Activated CD4-positive, alpha-beta T cell treated with anti-CD3 and anti-CD28 coated beads for 48 hours (primary cell): ENCODE data around the gene GRIN2A.

ENCODE experiments used
- DNase-seq: peaks from one replicate; pipeline ENCODE4 v3.0.0-alpha.2; 2020

GRIN2A gene

DNA sequence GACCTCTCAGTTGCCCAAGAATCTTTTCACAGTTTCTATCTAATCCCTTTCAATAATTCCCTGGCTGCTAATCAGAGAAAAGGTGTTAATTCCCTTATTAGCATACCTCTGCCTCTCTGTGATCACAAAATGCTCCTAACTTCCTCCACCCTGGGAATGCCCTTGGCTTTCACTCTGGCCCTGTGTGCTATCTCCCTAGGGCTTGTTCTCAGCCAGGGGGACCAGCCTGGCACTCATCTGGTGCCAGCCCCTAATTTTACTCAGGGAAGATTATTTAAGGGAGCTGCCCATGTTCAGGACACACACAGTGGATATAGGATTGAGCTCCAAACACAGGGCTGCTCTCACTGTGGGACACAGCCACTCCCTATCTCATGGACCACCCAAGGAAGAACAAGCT, 225.2 kb downstream of the GRIN2A start:
- no peak for DNase-seq

DNA sequence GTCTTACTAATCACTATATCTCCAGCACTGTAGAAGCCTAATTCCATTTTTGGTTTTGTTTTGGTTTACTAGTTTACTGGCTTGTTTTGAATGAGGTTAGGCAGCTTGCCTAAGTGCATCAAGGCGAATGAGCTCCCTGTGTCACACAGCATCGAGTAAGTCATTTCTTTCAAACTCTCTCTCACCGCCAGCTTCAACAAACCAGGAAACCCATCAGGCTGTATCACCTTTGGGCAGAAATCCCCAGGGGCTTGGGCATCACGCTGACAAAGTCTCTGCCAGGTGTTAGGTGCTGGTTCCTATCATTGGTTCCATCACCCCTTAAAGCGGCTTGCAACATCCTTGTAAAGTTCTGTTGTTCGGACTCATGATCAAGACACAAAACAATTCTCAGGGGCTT, 226.6 kb downstream of the GRIN2A start:
- no peak for DNase-seq

DNA sequence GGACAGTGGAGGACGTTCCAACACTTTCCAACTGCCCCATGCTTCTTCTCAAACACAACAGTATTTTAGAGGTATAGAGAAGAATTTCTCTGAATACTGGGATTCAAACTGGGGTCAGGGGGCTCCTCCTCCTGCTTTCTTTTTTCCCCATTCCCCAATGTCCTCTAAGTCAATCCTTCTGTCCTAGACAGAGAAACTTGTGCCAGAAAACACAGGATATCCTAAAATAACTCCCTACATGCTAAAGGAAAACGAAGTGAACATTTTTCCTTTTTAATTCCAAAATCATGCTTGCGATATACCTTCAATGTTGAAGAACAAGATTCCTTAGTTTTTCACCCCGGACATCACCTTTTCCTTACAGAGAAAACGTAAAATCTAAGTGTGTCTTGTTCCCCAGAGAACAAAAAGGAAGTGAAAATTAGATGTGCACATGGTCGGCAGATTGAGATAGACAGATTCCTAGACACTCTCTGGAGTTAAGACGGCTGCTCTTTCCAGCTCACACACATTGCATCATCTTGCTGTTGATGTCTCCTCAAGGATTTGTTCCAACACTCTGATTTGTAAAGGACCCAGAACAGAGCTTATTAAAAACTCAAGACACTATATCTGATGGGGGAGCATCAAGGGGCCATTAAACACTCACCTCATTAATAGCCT, 228.2 kb downstream of the GRIN2A start:
- no peak for DNase-seq

DNA sequence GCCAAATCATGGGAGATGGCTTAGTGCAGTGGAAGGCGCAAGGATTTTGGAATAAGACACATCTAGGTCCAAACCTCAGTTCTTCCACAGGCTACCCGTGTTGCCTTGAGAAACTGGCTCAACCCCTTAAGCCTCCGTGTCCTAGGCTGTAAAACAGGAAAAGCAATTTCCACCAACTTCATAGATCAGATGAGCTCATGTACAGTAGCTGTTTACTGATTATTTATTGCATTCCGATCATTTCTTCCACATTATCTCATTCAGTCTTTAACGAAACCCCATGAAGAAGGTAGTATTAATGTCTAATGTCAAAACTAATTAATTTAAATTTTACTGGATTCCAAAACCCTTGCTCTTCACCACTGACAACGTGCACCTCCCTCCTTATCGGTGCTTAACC, 231.6 kb downstream of the GRIN2A start:
- no peak for DNase-seq

DNA sequence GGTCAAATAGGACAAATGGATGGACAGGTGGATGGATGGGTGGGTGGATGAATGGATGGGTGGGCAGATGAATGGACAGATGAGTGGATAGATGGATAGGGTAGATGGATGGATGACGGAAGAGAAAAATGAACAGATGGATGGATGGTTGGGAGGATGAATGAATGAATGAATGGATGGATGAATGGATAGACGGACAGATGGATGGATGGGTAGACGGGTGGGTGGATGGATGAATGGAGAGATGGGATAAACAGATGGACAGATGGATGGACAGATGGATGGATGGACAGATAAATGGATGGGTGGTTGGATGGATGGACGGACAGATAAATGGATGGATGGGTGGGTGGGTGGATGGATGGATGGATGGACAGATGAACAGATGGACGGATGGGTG, 232.8 kb downstream of the GRIN2A start:
- DNase-seq = no peak

DNA sequence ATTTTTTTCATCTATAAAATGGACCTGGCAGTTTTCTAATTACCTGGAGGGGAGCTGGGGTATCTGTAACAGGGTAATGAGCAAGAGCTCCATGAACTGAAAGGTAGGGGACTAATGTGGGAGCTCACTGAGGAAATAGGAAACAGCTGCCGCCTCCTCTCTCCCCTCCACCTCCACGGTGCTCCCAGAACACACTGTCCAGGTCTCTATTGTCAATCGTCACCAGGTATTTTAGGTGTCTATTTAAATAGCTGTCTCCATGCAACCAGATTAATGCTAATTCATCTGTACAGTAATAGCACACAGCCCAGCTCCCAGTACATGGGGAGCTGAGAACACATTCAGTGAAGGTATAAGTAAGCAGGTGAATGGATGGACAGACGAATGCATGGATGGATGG, 233.3 kb downstream of the GRIN2A start:
- no peak for DNase-seq

DNA sequence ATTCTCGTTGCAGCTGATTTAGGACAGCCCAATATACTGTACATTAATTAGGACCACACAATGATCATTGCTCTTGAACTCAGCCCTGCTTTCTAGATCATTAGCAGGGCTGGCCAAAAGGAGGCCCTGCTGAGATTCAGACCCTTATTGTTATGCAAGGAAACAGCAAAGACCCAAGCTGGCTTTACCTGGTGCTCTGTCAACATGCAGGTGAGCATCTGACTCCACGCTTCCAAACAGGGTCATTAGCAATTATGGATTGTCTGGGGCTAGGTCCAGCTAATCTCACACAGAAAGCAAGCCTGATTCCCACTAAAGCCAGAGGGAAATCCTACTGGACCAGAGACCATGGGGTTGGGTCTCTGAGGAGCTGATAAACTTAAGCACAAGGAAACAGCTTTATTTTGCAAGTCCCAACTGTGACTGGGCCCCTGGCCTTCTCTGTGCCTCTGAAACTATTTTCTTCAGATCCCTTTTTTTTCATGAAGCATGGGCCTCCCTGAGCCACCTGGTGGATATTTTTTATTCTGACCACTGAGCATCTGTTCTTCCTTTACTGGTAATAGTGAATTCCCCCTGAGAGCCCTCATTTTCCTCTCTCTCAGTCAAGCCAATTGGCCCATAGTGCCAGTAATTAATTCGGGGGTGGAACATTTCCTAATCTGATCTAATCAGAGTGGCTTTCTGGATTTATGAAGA, 236.1 kb downstream of the GRIN2A start:
- DNase-seq = no peak

DNA sequence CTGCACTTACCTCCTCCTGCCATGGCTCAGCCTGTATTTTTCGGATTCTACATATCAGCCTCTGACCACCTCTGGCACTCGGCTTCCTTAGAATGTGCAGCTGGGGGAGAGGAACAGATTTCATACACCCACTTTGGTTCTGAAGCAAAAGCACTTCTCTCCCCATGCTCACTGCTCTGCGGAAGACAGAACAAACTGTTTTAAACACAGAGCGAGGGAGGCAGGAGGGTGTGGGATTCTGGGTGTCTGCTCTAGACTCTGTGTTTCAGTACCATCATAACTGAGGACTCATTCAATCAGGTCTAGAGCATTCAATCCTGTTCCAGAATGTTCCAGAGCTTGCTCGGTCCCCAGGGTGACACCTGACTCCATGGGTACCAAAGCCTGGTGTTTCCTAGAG, 239.1 kb downstream of the GRIN2A start:
- no peak for DNase-seq

DNA sequence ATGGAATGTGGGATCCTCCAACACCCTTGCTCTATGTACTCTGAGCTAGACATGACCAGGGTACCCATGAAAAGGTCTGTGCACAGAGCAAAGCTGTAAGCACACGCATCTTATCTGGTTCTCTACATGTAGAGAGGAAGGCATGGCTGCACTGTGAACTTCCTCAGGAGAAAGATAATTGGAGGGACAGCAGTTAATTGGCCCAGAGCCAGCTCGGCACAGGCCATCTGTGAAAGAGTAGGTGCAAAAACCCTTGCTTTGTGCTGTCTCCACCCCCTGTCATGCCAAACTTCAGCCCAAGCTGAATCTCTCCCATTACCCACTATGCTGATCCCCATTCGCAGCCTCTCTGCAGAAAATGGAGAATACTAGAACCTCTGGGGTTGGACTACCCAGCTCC, 241.0 kb downstream of the GRIN2A start:
- no peak for DNase-seq

DNA sequence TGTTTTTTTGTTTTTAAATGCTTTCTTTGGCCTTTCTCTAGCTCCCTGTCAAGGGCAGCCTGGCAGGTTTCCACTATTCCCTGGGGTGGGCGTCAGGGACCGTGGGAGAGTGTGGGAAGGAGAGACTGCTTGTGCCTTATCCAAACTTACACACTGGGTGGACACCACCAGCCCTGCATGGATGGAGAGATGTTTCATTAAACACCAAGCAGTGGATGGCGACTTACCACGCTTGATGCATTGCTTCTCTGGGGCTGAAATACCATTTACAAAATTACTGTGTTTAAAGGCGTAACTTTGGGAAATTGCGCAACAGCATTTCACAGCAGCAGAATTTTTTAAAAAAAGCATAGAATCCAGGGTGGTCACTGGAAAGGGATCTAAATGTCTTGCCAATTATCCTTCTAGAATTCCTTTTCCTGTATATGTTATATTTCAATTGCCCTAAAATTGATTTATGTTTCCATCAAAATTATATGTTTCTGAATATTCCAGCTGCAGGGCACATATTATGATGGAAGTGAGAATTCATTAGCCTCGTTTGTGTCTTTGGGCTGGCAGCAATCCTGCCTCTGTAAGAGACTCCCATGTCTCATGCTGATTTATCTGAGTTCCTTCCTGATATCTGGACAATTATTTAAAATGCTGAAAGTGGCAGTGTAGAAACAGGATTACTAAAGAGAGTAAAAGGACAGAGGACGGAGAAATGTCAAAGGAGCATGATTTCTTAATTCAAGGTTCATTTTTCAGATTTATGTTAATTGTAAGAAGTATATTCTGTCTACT, 247.3 kb downstream of the GRIN2A start:
- no peak for DNase-seq

DNA sequence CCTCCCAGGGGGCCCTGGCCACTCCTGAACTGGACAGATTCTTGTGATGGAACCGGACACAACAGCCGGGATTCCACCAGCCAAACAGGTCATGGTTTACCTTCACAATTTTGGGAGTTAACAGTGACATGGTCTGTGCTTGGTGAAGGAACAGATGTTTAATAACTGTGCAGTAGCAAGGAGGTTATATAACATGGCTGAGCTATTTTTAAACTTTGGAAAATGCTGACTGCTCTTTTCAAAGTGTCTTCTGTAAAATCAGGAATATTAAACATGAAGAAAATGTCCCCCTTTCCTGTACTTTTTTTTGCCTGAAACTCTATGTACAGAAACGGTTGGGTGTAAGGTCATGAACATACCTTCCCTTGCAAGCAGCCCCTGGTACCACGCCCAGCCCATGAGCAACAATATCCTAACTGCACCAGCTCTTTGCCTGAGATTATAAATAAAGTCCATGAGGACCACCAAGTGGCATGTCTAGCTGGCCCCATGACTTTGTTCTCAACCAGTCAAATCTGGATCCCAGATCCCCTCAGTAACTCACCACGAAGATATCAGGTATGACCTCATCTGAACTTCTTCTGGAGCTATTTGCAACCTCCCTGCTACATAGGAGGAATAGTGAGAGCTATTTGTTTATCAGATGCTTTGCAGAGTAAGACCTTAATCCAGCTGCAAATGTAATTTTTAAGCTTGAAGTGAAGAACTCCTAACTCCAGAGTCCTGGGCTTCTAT, 249.1 kb downstream of the GRIN2A start:
- no peak for DNase-seq

DNA sequence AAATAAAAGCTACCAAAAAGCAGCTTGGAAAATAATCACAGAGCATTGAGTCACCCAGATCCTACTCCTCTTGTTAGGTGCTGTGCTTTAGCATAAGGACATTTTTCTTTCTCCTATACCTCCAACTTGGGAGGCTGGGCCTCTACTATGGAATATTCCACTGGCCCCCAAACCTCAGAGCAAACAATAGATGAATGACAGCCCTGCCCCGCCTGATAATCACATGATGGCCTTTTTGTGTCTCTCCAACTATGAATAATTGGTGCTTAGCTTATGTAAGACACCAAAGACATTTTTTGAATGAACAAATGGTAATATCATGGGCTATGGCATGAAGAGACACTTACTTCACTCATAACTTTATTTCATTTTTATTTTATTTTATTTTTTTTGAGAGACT, 250.2 kb downstream of the GRIN2A start:
- no peak for DNase-seq

DNA sequence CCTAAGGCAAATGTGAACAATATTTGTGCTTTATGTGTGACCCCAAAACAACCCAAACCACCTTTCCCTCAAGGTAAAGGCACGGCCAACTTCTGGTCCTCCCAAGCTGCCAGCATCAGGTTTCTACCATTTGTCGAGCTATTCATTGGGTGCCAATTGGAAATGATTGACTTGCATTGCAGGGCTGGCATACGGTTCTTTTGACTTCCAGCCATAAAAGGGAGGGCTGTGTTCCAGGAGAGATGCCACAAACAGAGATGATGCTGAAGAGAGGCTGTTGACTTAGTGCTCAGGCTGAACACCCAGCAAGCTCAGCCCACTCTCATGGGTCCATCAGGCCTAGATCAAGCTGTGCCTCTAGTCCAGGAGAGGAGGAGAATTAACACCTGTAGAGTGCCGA, 252.4 kb downstream of the GRIN2A start:
- no peak for DNase-seq

DNA sequence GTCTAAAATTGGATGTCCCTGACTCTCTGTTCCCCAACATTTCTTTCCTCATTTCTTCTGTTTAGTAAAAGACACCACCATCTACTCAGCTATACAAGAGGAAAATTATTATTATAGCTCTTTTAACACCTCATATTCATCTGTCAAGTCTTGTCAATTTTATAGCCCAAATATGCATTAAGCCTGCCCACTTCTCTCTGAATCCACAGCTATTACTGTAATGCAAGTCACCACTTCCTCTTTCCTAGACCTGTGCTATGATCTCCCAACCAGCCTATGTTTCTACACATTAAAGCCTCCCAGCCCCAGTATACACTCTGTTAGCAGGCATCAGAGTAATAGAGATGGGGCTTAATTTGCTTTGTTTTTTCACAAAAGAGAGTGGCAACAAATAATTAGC, 252.9 kb downstream of the GRIN2A start:
- no peak for DNase-seq

DNA sequence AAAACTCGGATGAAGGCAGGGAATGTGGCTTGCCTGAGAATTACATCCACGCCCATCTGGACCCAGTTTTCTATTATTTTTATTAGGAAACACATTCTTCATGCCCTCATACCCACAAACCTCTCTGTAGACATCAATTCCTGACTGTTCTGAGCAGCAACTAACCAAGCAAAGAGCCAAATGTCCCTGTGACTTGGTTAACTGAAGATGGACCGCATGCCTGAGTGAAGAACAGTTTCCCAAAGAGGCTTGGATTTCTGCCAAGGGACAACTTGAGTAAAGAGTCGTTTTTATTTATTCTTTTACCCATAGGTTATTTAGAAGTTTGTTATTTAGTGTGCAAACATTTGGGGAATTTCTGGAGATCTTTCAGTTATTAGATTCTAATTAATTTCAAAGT, 259.8 kb downstream of the GRIN2A start:
- DNase-seq = no peak

DNA sequence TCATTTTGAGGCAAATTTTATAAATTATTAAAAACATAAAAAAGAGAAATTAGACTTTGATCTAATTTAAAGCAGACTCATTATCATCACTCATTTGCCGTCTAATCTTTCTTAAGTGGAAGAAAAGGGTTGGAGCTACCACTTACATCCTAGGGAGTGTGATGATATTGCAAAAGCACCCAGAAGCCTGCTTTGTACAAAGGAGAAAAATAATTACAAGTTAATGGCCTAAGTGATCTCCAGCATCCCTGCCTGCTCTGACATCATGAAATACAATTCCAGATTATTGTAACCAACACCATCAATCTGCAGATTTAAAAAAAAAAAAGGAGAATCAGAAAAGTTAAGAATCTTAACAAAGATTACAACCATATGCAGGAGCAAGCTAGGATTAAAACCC, 260.2 kb downstream of the GRIN2A start:
- no peak for DNase-seq

DNA sequence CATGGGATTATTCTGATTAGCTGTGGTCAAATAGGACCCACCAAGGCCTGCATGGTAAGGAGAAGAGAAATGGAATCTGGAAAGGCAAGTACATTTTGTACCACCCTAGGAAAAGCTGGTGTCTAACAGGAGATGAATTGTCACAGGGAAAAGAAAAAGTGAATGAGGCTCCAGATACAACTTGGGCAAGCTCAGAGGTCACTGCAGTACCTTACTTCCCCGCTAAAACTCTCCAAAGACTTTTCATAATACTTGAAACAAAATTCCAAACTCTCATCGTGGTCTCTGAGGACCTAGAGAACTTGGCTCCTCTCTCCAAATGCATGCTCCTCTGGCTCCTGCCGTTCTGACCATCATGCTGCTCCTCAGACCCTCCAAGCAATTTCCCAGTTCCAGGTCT, 262.8 kb downstream of the GRIN2A start:
- no peak for DNase-seq

DNA sequence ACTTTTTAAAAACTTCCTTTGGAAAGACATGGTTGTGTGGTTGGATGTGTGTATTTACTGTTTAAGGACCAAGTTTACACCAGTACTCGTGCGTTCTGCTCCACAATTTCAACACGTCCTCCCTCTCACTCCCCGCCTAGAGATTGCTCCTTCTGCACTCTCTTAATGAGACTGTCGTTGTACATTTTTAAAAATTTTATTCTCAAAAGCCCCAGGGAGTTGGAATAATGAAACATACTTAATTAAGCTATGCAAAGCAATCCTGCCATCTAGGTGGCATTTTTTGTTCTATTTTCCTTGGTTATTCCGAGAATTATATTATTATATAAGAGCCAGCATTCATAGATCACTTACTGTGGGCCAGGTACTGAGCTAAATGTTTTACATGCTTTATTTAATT, 264.5 kb downstream of the GRIN2A start:
- no peak for DNase-seq

DNA sequence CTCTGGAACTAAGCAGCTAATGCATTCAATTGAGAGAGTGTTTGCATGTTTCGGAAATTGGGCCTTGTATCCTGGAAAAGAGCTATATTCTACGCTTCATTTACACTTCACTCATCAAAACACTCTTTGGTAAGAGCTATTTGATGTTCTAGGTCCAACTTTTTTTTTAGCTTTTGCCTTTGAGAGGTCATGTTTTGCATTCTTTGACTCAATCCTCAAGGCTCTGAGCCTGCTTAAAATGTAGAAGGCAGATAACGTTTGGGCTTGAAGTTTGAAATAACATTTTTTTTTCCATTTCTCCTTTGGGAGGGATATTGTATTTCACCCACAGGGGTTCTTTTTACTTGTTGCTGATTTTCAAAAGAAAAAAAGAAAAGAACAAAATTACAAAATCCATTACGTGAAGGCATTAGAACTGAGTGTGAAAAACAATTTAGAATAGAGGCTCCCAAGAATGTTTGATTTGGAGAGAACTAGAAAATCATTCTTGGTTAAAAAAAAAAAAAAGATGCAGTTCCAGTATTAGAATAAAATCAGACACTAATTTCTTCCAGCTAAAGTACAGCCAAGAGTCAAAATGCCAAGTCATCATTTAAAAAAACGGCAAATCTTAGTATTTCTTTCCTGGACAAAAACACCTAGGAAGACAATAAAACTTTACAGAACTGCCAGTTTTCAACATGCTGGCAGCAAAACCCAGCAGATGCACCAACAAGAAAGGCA, 268.5 kb downstream of the GRIN2A start:
- no peak for DNase-seq

DNA sequence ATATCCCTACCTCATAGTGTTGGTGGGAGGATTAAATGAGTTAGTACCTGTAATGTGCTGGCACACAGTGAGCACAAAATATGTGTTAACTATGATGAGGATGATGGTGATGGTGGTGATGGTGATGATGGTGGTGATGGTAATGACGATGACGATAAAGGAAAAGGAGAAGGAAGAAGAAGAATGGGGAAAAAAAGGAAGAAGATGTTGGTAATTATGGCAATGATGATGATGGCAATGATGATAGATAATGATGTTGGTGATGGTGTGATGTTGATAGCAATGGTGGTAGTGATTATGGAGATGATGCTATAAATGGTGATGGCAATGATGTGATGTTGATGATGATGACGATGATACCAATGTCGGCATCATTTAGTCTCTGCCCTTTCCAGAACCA, 270.2 kb downstream of the GRIN2A start:
- no peak for DNase-seq

DNA sequence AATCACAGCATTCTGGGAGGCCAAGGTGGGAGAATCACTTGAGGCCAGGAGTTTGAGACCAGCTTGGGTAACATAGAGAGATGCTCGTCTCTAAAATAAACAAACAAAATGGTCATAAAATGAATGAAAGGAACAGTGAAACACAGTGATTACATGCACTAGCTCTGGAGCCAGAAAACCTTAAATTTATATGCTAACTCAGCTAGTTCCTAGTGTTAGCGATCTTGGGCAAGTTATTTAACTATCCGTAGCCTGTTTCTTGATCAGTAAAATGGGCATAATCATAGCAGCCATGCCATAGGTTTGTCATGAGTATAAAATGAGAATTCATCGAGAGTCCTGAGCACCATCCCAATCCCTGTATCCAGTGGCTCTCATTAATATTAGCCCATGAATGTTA, 271.0 kb downstream of the GRIN2A start:
- no peak for DNase-seq

DNA sequence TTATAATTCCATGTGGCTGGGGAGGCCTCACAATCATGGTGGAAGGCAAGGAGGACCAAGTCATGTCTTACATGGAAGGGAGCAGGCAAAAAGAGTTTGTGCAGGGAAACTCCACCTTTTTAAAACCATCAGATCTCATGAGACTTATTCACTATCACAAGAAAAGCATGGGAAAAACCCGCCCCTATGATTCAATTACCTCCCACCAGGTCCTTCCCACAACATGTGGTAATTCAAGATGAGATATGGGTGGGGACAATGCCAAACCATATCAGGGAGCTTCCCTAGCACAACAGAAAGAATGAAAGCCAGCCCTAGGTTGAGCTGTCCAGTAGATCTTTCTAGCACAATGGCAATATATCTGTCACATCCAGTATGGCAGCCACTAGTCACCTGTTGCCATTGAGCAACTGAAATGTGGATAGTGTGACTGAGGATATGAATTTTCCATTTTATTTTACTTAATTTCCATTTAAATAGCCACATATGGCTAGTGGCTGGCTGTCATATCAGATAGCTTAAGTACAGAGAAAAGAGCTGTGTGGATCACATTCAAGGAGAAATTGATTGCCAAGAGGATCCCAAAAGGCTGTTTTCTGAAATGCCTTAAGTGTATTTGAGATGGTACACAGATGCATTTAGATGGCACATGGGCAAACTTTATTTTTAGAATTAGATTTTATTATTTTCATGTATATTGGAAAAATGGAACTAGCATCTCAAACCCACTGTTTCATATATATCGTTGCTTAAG, 273.0 kb downstream of the GRIN2A start:
- no peak for DNase-seq
